ENCODE results near the gene PADI1.

PADI1 gene

GRCh38 chr1:17183388-17184160 lies 21.4 kb upstream of the PADI1 start:
- DNase-seq (ENCODE audit: low spot score) = no peak

- DNase-seq (ENCODE audit: low spot score) = no peak
Observed at GRCh38 chr1:17184161-17184665, 20.7 kb upstream of the PADI1 start.

- no peak for DNase-seq (ENCODE audit: low spot score)
Observed at GRCh38 chr1:17184822-17185484, 20.0 kb upstream of the PADI1 start.

GRCh38 chr1:17185485-17185860 lies 19.5 kb upstream of the PADI1 start:
- DNase-seq (ENCODE audit: low spot score) = no peak

GRCh38 chr1:17186216-17186909 lies 18.6 kb upstream of the PADI1 start:
- no peak for DNase-seq (ENCODE audit: low spot score)

- no peak for DNase-seq (ENCODE audit: low spot score)
Observed at GRCh38 chr1:17187051-17187450, 17.9 kb upstream of the PADI1 start.

- DNase-seq (ENCODE audit: low spot score) = no peak
Observed at GRCh38 chr1:17188217-17188616, 16.7 kb upstream of the PADI1 start.

- no peak for DNase-seq (ENCODE audit: low spot score)
Observed at GRCh38 chr1:17188889-17189631, 15.9 kb upstream of the PADI1 start.

- DNase-seq (ENCODE audit: low spot score) = no peak
Observed at GRCh38 chr1:17189632-17189990, 15.3 kb upstream of the PADI1 start.

GRCh38 chr1:17190010-17190995 lies 14.6 kb upstream of the PADI1 start:
- no peak for DNase-seq (ENCODE audit: low spot score)

GRCh38 chr1:17191990-17192242 lies 13.0 kb upstream of the PADI1 start:
- DNase-seq (ENCODE audit: low spot score) = no peak

GRCh38 chr1:17192394-17193221 lies 12.3 kb upstream of the PADI1 start:
- no peak for DNase-seq (ENCODE audit: low spot score)

- no peak for DNase-seq (ENCODE audit: low spot score)
Observed at GRCh38 chr1:17193222-17194132, 11.5 kb upstream of the PADI1 start.

- no peak for DNase-seq (ENCODE audit: low spot score)
Observed at GRCh38 chr1:17194133-17194475, 10.8 kb upstream of the PADI1 start.

- no peak for DNase-seq (ENCODE audit: low spot score)
Observed at GRCh38 chr1:17194615-17195528, 10.1 kb upstream of the PADI1 start.

- DNase-seq (ENCODE audit: low spot score) = no peak
Observed at GRCh38 chr1:17195731-17196130, 9.2 kb upstream of the PADI1 start.

GRCh38 chr1:17196496-17197185 lies 8.3 kb upstream of the PADI1 start:
- DNase-seq (ENCODE audit: low spot score) = no peak

- no peak for DNase-seq (ENCODE audit: low spot score)
Observed at GRCh38 chr1:17197696-17198095, 7.2 kb upstream of the PADI1 start.

Measured in HuH-7 (cell line).